ENCODE data around the gene AGAP1.
A peak's percentile ranks its signal among the peaks of the same experiment; 100 is the strongest.

Gene AGAP1

GRCh38 chr2:235529621-235530020, 35.8 kb downstream of the AGAP1 start:
- Histone ChIP-seq H3K4me1 (ENCODE audit: control insufficient read depth in 1 of 2, insufficient read depth in 2 of 2, low read length in 2 of 2) (peaks cover 3 to 12% of the 10 kb centered on the region in 2 donors), H3K4me3 (ENCODE audit: low read depth in 1 of 2, low read length in 2 of 2) (no peak overlapping the region), H3K36me3 (ENCODE audit: control insufficient read depth in 1 of 2, insufficient read depth in 2 of 2, low read length in 2 of 2) (no peaks in the 10 kb centered on the region), H3K9me3 (ENCODE audit: control insufficient read depth in 1 of 2, low read length in 2 of 2) (no peaks in the 10 kb centered on the region), H3K27me3 (ENCODE audit: control insufficient read depth in 1 of 2, insufficient read depth in 2 of 2, low read length in 2 of 2) (no peaks in the 10 kb centered on the region), H3K9ac (ENCODE audit: low read depth in 1 of 2, low read length in 2 of 2) (no peak overlapping the region), H3K27ac (ENCODE audit: low read depth, low read length) (no peak overlapping the region)

GRCh38 chr2:235530735-235531134, 36.9 kb downstream of the AGAP1 start:
- H3K9me3 ChIP-seq (ENCODE audit: control insufficient read depth in 1 of 2, low read length in 2 of 2), result no peaks in the 10 kb centered on the region
- H3K36me3 ChIP-seq (ENCODE audit: control insufficient read depth in 1 of 2, insufficient read depth in 2 of 2, low read length in 2 of 2), result no peaks in the 10 kb centered on the region
- no peak overlapping the region for H3K9ac ChIP-seq (ENCODE audit: low read depth in 1 of 2, low read length in 2 of 2)
- no peak overlapping the region for H3K27ac ChIP-seq (ENCODE audit: low read depth, low read length)
- H3K4me3 ChIP-seq (ENCODE audit: low read depth in 1 of 2, low read length in 2 of 2), result no peak overlapping the region
- no peaks in the 10 kb centered on the region for H3K27me3 ChIP-seq (ENCODE audit: control insufficient read depth in 1 of 2, insufficient read depth in 2 of 2, low read length in 2 of 2)
- peaks cover 6 to 20% of the 10 kb centered on the region in 2 donors for H3K4me1 ChIP-seq (ENCODE audit: control insufficient read depth in 1 of 2, insufficient read depth in 2 of 2, low read length in 2 of 2)

GRCh38 chr2:235532307-235532706, 38.5 kb downstream of the AGAP1 start:
- Histone ChIP-seq H3K4me1 (ENCODE audit: control insufficient read depth in 1 of 2, insufficient read depth in 2 of 2, low read length in 2 of 2) (peaks cover 11 to 29% of the 10 kb centered on the region in 2 donors), H3K4me3 (ENCODE audit: low read depth in 1 of 2, low read length in 2 of 2) (no peak overlapping the region), H3K27me3 (ENCODE audit: control insufficient read depth in 1 of 2, insufficient read depth in 2 of 2, low read length in 2 of 2) (no peaks in the 10 kb centered on the region), H3K9ac (ENCODE audit: low read depth in 1 of 2, low read length in 2 of 2) (no peak overlapping the region), H3K9me3 (ENCODE audit: control insufficient read depth in 1 of 2, low read length in 2 of 2) (no peaks in the 10 kb centered on the region), H3K36me3 (ENCODE audit: control insufficient read depth in 1 of 2, insufficient read depth in 2 of 2, low read length in 2 of 2) (no peaks in the 10 kb centered on the region), H3K27ac (ENCODE audit: low read depth, low read length) (no peak overlapping the region)

- Histone ChIP-seq H3K27ac (ENCODE audit: low read depth, low read length) (no peak overlapping the region), H3K4me1 (ENCODE audit: control insufficient read depth in 1 of 2, insufficient read depth in 2 of 2, low read length in 2 of 2) (peaks cover 19 to 38% of the 10 kb centered on the region in 2 donors), H3K9ac (ENCODE audit: low read depth in 1 of 2, low read length in 2 of 2) (no peak overlapping the region), H3K9me3 (ENCODE audit: control insufficient read depth in 1 of 2, low read length in 2 of 2) (no peaks in the 10 kb centered on the region), H3K36me3 (ENCODE audit: control insufficient read depth in 1 of 2, insufficient read depth in 2 of 2, low read length in 2 of 2) (no peaks in the 10 kb centered on the region), H3K4me3 (ENCODE audit: low read depth in 1 of 2, low read length in 2 of 2) (no peak overlapping the region), H3K27me3 (ENCODE audit: control insufficient read depth in 1 of 2, insufficient read depth in 2 of 2, low read length in 2 of 2) (no peaks in the 10 kb centered on the region)
These were observed 39.4 kb downstream of the AGAP1 start for GRCh38 chr2:235533198-235533597.

- Histone ChIP-seq H3K4me3 (ENCODE audit: low read depth in 1 of 2, low read length in 2 of 2) (no peak overlapping the region), H3K4me1 (ENCODE audit: control insufficient read depth in 1 of 2, insufficient read depth in 2 of 2, low read length in 2 of 2) (peaks cover 24 to 42% of the 10 kb centered on the region in 2 donors), H3K9me3 (ENCODE audit: control insufficient read depth in 1 of 2, low read length in 2 of 2) (no peaks in the 10 kb centered on the region), H3K27ac (ENCODE audit: low read depth, low read length) (no peak overlapping the region), H3K9ac (ENCODE audit: low read depth in 1 of 2, low read length in 2 of 2) (no peak overlapping the region), H3K27me3 (ENCODE audit: control insufficient read depth in 1 of 2, insufficient read depth in 2 of 2, low read length in 2 of 2) (no peaks in the 10 kb centered on the region), H3K36me3 (ENCODE audit: control insufficient read depth in 1 of 2, insufficient read depth in 2 of 2, low read length in 2 of 2) (no peaks in the 10 kb centered on the region)
These were observed 40.0 kb downstream of the AGAP1 start for GRCh38 chr2:235533616-235534385.

- peak overlapping the region in 1 of 2 donors; percentile 55 for H3K9ac ChIP-seq (ENCODE audit: low read depth in 1 of 2, low read length in 2 of 2)
- peak overlapping the region; percentile 38 to 41 for H3K4me3 ChIP-seq (ENCODE audit: low read depth in 1 of 2, low read length in 2 of 2)
- H3K4me1 ChIP-seq (ENCODE audit: control insufficient read depth in 1 of 2, insufficient read depth in 2 of 2, low read length in 2 of 2), result peaks cover 35 to 53% of the 10 kb centered on the region in 2 donors
- H3K27ac ChIP-seq (ENCODE audit: low read depth, low read length), result no peak overlapping the region
- H3K36me3 ChIP-seq (ENCODE audit: control insufficient read depth in 1 of 2, insufficient read depth in 2 of 2, low read length in 2 of 2), result no peaks in the 10 kb centered on the region
- no peaks in the 10 kb centered on the region for H3K9me3 ChIP-seq (ENCODE audit: control insufficient read depth in 1 of 2, low read length in 2 of 2)
- H3K27me3 ChIP-seq (ENCODE audit: control insufficient read depth in 1 of 2, insufficient read depth in 2 of 2, low read length in 2 of 2), result no peaks in the 10 kb centered on the region
These were observed 41.0 kb downstream of the AGAP1 start for GRCh38 chr2:235534678-235535422.

GRCh38 chr2:235535423-235536130, 41.7 kb downstream of the AGAP1 start:
- H3K27ac ChIP-seq (ENCODE audit: low read depth, low read length), result no peak overlapping the region
- H3K27me3 ChIP-seq (ENCODE audit: control insufficient read depth in 1 of 2, insufficient read depth in 2 of 2, low read length in 2 of 2), result no peaks in the 10 kb centered on the region
- peaks cover 40 to 55% of the 10 kb centered on the region in 2 donors for H3K4me1 ChIP-seq (ENCODE audit: control insufficient read depth in 1 of 2, insufficient read depth in 2 of 2, low read length in 2 of 2)
- H3K9me3 ChIP-seq (ENCODE audit: control insufficient read depth in 1 of 2, low read length in 2 of 2), result no peaks in the 10 kb centered on the region
- peak overlapping the region; percentile 38 to 41 for H3K4me3 ChIP-seq (ENCODE audit: low read depth in 1 of 2, low read length in 2 of 2)
- peak overlapping the region; percentile 28 to 55 for H3K9ac ChIP-seq (ENCODE audit: low read depth in 1 of 2, low read length in 2 of 2)
- no peaks in the 10 kb centered on the region for H3K36me3 ChIP-seq (ENCODE audit: control insufficient read depth in 1 of 2, insufficient read depth in 2 of 2, low read length in 2 of 2)

GRCh38 chr2:235536711-235537110, 42.9 kb downstream of the AGAP1 start:
- H3K27me3 ChIP-seq (ENCODE audit: control insufficient read depth in 1 of 2, insufficient read depth in 2 of 2, low read length in 2 of 2), result no peaks in the 10 kb centered on the region
- H3K4me1 ChIP-seq (ENCODE audit: control insufficient read depth in 1 of 2, insufficient read depth in 2 of 2, low read length in 2 of 2), result peaks cover 43 to 57% of the 10 kb centered on the region in 2 donors
- H3K27ac ChIP-seq (ENCODE audit: low read depth, low read length), result no peak overlapping the region
- H3K9me3 ChIP-seq (ENCODE audit: control insufficient read depth in 1 of 2, low read length in 2 of 2), result no peaks in the 10 kb centered on the region
- H3K9ac ChIP-seq (ENCODE audit: low read depth in 1 of 2, low read length in 2 of 2), result no peak overlapping the region
- no peaks in the 10 kb centered on the region for H3K36me3 ChIP-seq (ENCODE audit: control insufficient read depth in 1 of 2, insufficient read depth in 2 of 2, low read length in 2 of 2)
- no peak overlapping the region for H3K4me3 ChIP-seq (ENCODE audit: low read depth in 1 of 2, low read length in 2 of 2)

- no peaks in the 10 kb centered on the region for H3K36me3 ChIP-seq (ENCODE audit: control insufficient read depth in 1 of 2, insufficient read depth in 2 of 2, low read length in 2 of 2)
- H3K27ac ChIP-seq (ENCODE audit: low read depth, low read length), result no peak overlapping the region
- H3K4me1 ChIP-seq (ENCODE audit: control insufficient read depth in 1 of 2, insufficient read depth in 2 of 2, low read length in 2 of 2), result peaks cover 47 to 59% of the 10 kb centered on the region in 2 donors
- H3K9me3 ChIP-seq (ENCODE audit: control insufficient read depth in 1 of 2, low read length in 2 of 2), result no peaks in the 10 kb centered on the region
- H3K27me3 ChIP-seq (ENCODE audit: control insufficient read depth in 1 of 2, insufficient read depth in 2 of 2, low read length in 2 of 2), result no peaks in the 10 kb centered on the region
- H3K4me3 ChIP-seq (ENCODE audit: low read depth in 1 of 2, low read length in 2 of 2), result no peak overlapping the region
- no peak overlapping the region for H3K9ac ChIP-seq (ENCODE audit: low read depth in 1 of 2, low read length in 2 of 2)
These were observed 43.3 kb downstream of the AGAP1 start for GRCh38 chr2:235537186-235537585.

GRCh38 chr2:235537587-235537986, 43.7 kb downstream of the AGAP1 start:
- Histone ChIP-seq H3K36me3 (ENCODE audit: control insufficient read depth in 1 of 2, insufficient read depth in 2 of 2, low read length in 2 of 2) (no peaks in the 10 kb centered on the region), H3K4me1 (ENCODE audit: control insufficient read depth in 1 of 2, insufficient read depth in 2 of 2, low read length in 2 of 2) (peaks cover 51 to 63% of the 10 kb centered on the region in 2 donors), H3K27me3 (ENCODE audit: control insufficient read depth in 1 of 2, insufficient read depth in 2 of 2, low read length in 2 of 2) (no peaks in the 10 kb centered on the region), H3K4me3 (ENCODE audit: low read depth in 1 of 2, low read length in 2 of 2) (no peak overlapping the region), H3K9me3 (ENCODE audit: control insufficient read depth in 1 of 2, low read length in 2 of 2) (no peaks in the 10 kb centered on the region), H3K27ac (ENCODE audit: low read depth, low read length) (no peak overlapping the region), H3K9ac (ENCODE audit: low read depth in 1 of 2, low read length in 2 of 2) (no peak overlapping the region)

Data from duodenal mucosa (tissue), 2 donors.